Measurements from ENCODE around the gene SH3BGRL3.
A peak's percentile ranks its signal among the peaks of the same experiment; 100 is the strongest.
"Not testable (repeated sequence)": the region's sequence is repeated elsewhere in the genome, so short reads cannot be mapped to it uniquely, and the experiment has no call there.

Gene SH3BGRL3

GRCh38 chr1:26297057-26297790, 17.3 kb downstream of the SH3BGRL3 start:
- FAIRE-seq (no peak), DNase-seq (ENCODE audit: insufficient read length, low spot score) (no peak)
- no peak for TF ChIP-seq PAX5 (IDR thresholded peaks at IDR 0.05; ENCODE audit: insufficient read depth, low read length, severe bottlenecking)
- TF ChIP-seq SPI1 (IDR thresholded peaks at IDR 0.05; ENCODE audit: low read depth, low read length), result no peak
- TF ChIP-seq POLR2A (IDR thresholded peaks at IDR 0.05; ENCODE audit: low read depth, low read length), result no peak
- no peak for TF ChIP-seq TAF1 (IDR thresholded peaks at IDR 0.05; ENCODE audit: low read depth, low read length)
- TF ChIP-seq POU2F2 (IDR thresholded peaks at IDR 0.05; ENCODE audit: low read depth, low read length), result no peak
- TF ChIP-seq POLR2AphosphoS5 (IDR thresholded peaks at IDR 0.05; ENCODE audit: low read depth, low read length), result no peak

- TF ChIP-seq PAX5 (IDR thresholded peaks at IDR 0.05; ENCODE audit: insufficient read depth, low read length, severe bottlenecking) (no peak), POU2F2 (IDR thresholded peaks at IDR 0.05; ENCODE audit: low read depth, low read length) (no peak), SPI1 (IDR thresholded peaks at IDR 0.05; ENCODE audit: low read depth, low read length) (no peak), TAF1 (IDR thresholded peaks at IDR 0.05; ENCODE audit: low read depth, low read length) (no peak), POLR2A (IDR thresholded peaks at IDR 0.05; ENCODE audit: low read depth, low read length) (no peak), POLR2AphosphoS5 (IDR thresholded peaks at IDR 0.05; ENCODE audit: low read depth, low read length) (no peak)
- FAIRE-seq, result no peak
- DNase-seq (ENCODE audit: insufficient read length, low spot score), result no peak
Measured at GRCh38 chr1:26297791-26298124, 17.9 kb downstream of the SH3BGRL3 start.

- no peak for TF ChIP-seq SPI1 (IDR thresholded peaks at IDR 0.05; ENCODE audit: low read depth, low read length)
- TF ChIP-seq POLR2AphosphoS5 (IDR thresholded peaks at IDR 0.05; ENCODE audit: low read depth, low read length), result no peak
- TF ChIP-seq POU2F2 (IDR thresholded peaks at IDR 0.05; ENCODE audit: low read depth, low read length), result no peak
- no peak for TF ChIP-seq POLR2A (IDR thresholded peaks at IDR 0.05; ENCODE audit: low read depth, low read length)
- TF ChIP-seq TAF1 (IDR thresholded peaks at IDR 0.05; ENCODE audit: low read depth, low read length), result no peak
- DNase-seq (ENCODE audit: insufficient read length, low spot score) (no peak), FAIRE-seq (no peak)
Measured at GRCh38 chr1:26300578-26301275, 20.8 kb downstream of the SH3BGRL3 start.

- no peak for FAIRE-seq
Measured at GRCh38 chr1:26302733-26303405, 23.0 kb downstream of the SH3BGRL3 start.

GRCh38 chr1:26305667-26306289, 25.9 kb downstream of the SH3BGRL3 start:
- DNase-seq (ENCODE audit: insufficient read length, low spot score), result no peak
- TF ChIP-seq POU2F2 (IDR thresholded peaks at IDR 0.05; ENCODE audit: low read depth, low read length) (no peak), SPI1 (IDR thresholded peaks at IDR 0.05; ENCODE audit: low read depth, low read length) (peak; percentile 56), POLR2A (IDR thresholded peaks at IDR 0.05; ENCODE audit: low read depth, low read length) (no peak)
- peak; percentile 9 for FAIRE-seq

More at GRCh38 chr1:26302733-26303405, 23.0 kb downstream of the SH3BGRL3 start:
- TF ChIP-seq TAF1 (IDR thresholded peaks at IDR 0.05; ENCODE audit: low read depth, low read length) (no peak), PAX5 (IDR thresholded peaks at IDR 0.05; ENCODE audit: insufficient read depth, low read length, severe bottlenecking) (no peak), SPI1 (IDR thresholded peaks at IDR 0.05; ENCODE audit: low read depth, low read length) (no peak), POLR2AphosphoS5 (IDR thresholded peaks at IDR 0.05; ENCODE audit: low read depth, low read length) (no peak), POU2F2 (IDR thresholded peaks at IDR 0.05; ENCODE audit: low read depth, low read length) (no peak), POLR2A (IDR thresholded peaks at IDR 0.05; ENCODE audit: low read depth, low read length) (no peak)
- DNase-seq (ENCODE audit: insufficient read length, low spot score), result no peak

GRCh38 chr1:26306290-26307229, 26.7 kb downstream of the SH3BGRL3 start, which contains the start of gene UBXN11:
UBXN11 (minus strand) TSS chr1:26306636; CDS start chr1:26302883, 3,753 bp downstream.
- TF ChIP-seq POU2F2 (IDR thresholded peaks at IDR 0.05; ENCODE audit: low read depth, low read length) (peak; percentile 30; the same call in 1 of the 2 replicates), TAF1 (IDR thresholded peaks at IDR 0.05; ENCODE audit: low read depth, low read length) (no peak)
- FAIRE-seq (peak; percentile 96), DNase-seq (ENCODE audit: insufficient read length, low spot score) (peak; percentile 98)

GRCh38 chr1:26307363-26307781, 27.5 kb downstream of the SH3BGRL3 start:
- TF ChIP-seq SPI1 (IDR thresholded peaks at IDR 0.05; ENCODE audit: low read depth, low read length) (no peak), PAX5 (IDR thresholded peaks at IDR 0.05; ENCODE audit: insufficient read depth, low read length, severe bottlenecking) (no peak), TAF1 (IDR thresholded peaks at IDR 0.05; ENCODE audit: low read depth, low read length) (no peak), POU2F2 (IDR thresholded peaks at IDR 0.05; ENCODE audit: low read depth, low read length) (no peak), POLR2AphosphoS5 (IDR thresholded peaks at IDR 0.05; ENCODE audit: low read depth, low read length) (no peak), POLR2A (IDR thresholded peaks at IDR 0.05; ENCODE audit: low read depth, low read length) (no peak)
- DNase-seq (ENCODE audit: insufficient read length, low spot score), result no peak
- peak; percentile 16 for FAIRE-seq

GRCh38 chr1:26307966-26308899, 28.3 kb downstream of the SH3BGRL3 start:
- not testable (repeated sequence) for DNase-seq (ENCODE audit: insufficient read length, low spot score); FAIRE-seq
